IPS DF 4.7 (cell line): ENCODE measurements around the gene RCBTB2.

Source experiments
- DNase-seq: peaks from one replicate; pipeline ENCODE4 v3.0.0-alpha.2; 2013; ENCODE audit warnings: low spot score; ENCODE audit errors: extremely low read depth

RCBTB2 gene

DNA sequence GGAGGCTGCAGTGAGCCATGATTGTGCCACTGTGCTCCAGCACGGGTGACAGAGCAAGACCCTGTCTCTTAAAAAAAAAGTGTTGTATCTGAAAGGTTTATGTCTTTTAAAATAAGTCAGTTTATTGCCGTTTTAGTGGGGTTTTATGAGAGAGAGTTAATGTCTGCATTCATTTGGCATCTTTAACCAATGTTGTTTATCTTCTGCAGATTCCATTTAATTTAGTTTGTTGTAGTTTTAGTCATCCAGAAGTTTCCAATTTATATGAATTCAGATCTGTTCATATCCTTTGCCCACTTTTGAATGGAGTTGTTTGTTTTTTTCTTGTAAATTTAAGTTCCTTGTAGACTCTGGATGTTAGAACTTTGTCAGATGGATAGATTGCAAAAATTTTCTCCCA, 83.2 kb downstream of the RCBTB2 start:
- DNase-seq, result no peak

GRCh38 chr13:48448959-48449614, 83.8 kb downstream of the RCBTB2 start:
- no peak for DNase-seq

DNA sequence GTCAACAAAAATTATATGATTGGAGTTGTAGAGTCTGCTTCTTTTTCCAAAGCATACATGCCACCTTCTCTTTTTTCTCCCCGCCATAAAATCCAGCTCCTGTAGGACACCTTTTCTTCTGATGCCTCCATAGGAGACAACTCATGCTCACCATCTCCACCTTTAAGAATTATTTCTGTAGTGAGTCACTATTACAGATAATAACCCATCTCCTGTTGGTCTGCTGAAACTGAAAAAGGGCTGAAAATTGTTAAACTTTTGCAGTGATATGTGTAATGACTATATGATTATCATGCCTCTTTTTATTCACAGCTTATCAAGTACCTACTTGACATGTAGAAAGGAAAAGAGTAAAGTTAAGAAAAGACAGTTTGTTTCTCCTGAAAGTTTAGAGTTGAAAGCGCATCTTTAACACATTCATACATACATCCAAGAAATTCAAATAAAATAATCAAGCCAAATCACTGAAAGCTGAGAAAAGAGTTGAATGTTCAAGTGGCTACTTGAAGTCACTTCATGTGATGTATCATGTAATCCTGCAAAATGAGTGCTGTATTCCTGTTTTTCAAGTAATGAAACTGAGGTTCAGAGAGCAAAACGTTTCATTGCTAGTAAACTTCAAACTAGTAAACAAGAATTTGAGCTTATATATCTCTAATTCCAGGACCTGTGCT, 84.5 kb downstream of the RCBTB2 start:
- no peak for DNase-seq

GRCh38 chr13:48446464-48446863, 86.4 kb downstream of the RCBTB2 start:
- no peak for DNase-seq

DNA sequence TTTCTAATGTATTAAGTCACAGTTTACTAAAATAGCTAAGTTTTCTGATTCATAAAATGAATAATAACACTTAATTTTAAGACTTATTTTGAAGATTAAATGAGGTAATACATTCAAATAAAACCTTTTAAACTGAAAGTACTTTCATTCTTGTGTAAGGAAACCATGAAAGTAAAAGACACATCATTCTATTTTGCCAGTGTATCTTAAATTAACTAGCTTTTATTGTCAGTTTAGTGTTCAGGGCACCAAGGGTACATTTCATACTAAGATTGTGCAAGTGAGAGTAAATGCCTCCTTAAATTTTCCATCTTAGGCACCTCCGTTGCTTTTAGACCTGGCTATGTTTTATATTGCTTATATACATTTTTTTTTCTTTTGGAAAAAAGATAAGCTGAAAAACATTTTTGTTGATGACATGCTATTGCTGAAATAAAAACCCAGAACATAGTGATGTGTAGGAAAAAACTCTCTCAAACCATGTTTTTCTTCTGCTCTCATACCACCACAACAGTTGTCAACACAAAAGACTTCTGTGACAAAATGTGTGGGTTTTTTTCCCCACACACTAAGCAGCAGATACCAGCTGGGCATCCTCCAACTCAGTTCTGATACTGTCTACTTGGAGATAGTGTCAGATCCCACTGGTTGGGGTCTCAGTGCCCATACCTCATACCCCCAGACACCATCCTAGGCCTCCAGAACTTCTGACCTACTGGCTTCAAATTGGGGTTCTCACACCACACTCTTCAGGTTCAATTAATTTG, 89.3 kb downstream of the RCBTB2 start:
- no peak for DNase-seq
